Suprapubic skin (tissue), 3 donors: ENCODE data around the gene GAL3ST2.

Experiments
- EP300 ChIP-seq: sonication (generic); formaldehyde crosslinking; IDR thresholded peaks from one replicate; pipeline ENCODE4 v1.6.1; 2017; ENCODE audit warnings: antibody characterized with exemption
- POLR2A ChIP-seq, 2 donors: fragments of 450-650 bp; IDR thresholded peaks; one replicate each; pipeline ENCODE4 v1.6.1; 2017; ENCODE audit warnings: antibody characterized with exemption in 2 of 2, mild to moderate bottlenecking in 2 of 2, moderate library complexity in 2 of 2
- TF ChIP-seq, protein P1 (sequence below), 2 donors: fragments of 200-600 bp in 1 of 2; fragments of 450-650 bp in 1 of 2; sonication (generic) in 1 of 2; IDR thresholded peaks; one replicate each; pipeline ENCODE4 v1.5.1; 2016 to 2019; ENCODE audit warnings: antibody characterized with exemption in 2 of 2, mild to moderate bottlenecking in 1 of 2, moderate library complexity in 1 of 2

DNA sequence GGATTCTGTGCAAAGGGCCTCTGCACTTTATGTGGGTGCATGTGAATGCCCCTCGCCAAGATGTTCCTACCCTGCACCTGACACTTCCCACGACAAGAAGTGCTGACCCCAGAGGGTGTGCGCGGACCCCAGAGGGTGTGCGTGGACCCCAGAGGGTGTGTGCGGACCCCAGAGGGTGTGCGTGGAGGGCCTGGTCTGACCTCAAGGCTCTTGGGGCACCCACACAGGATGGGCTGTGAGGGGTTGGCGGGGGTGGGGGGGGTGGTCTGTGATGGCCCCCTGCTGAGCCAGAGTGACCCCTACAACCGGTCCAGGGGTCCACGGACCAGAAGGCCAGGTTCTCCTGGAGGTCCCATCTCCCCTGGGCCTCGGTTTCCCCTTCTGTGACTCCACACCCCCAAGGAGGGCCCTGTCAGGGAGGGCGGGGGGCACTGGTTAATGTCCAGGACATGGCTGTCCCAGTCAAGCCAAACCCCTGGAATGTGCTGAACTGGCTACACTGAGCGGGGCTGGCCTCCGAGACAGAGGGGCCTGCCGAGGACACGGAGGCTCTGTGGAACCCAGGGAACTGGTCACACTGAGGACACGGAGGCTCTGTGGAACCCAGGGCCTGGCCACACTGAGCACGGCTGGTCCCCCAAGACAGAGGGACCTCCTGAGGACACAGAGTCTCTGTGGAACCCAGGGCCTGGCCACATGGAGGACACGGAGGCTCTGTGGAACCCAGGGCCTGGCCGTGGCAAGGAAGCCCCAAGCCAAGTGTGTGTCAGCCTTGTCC lies 35.5 kb downstream of the GAL3ST2 start:
- TF ChIP-seq, protein P1, sequence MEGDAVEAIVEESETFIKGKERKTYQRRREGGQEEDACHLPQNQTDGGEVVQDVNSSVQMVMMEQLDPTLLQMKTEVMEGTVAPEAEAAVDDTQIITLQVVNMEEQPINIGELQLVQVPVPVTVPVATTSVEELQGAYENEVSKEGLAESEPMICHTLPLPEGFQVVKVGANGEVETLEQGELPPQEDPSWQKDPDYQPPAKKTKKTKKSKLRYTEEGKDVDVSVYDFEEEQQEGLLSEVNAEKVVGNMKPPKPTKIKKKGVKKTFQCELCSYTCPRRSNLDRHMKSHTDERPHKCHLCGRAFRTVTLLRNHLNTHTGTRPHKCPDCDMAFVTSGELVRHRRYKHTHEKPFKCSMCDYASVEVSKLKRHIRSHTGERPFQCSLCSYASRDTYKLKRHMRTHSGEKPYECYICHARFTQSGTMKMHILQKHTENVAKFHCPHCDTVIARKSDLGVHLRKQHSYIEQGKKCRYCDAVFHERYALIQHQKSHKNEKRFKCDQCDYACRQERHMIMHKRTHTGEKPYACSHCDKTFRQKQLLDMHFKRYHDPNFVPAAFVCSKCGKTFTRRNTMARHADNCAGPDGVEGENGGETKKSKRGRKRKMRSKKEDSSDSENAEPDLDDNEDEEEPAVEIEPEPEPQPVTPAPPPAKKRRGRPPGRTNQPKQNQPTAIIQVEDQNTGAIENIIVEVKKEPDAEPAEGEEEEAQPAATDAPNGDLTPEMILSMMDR (IDR thresholded peaks at IDR 0.05) = no peak
- no peak for TF ChIP-seq POLR2A (IDR thresholded peaks at IDR 0.05)
- TF ChIP-seq EP300 = no peak
